Iris pigment epithelial cell (primary cell): ENCODE measurements around the gene PRR4.

Source experiments
- DNase-seq: peaks from one replicate; pipeline ENCODE4 v3.0.0-alpha.2; 2011; ENCODE audit warnings: low read depth

Gene PRR4

GRCh38 chr12:10801741-10802140 is 47.5 kb downstream of the PRR4 start:
- no peak for DNase-seq
